ENCODE data around the gene CHML. TPM values are rescaled to one million over a fixed set of nuclear protein-coding genes. Genes with fewer than 3 reads are reported as not detected.

CHML gene
- total and polyA plus RNA-seq, 2 of the 8 experiments (the other 6 are each of a cell fraction or from before 2014, with no cell fraction given): 11.5 to 82.4 TPM

DNA sequence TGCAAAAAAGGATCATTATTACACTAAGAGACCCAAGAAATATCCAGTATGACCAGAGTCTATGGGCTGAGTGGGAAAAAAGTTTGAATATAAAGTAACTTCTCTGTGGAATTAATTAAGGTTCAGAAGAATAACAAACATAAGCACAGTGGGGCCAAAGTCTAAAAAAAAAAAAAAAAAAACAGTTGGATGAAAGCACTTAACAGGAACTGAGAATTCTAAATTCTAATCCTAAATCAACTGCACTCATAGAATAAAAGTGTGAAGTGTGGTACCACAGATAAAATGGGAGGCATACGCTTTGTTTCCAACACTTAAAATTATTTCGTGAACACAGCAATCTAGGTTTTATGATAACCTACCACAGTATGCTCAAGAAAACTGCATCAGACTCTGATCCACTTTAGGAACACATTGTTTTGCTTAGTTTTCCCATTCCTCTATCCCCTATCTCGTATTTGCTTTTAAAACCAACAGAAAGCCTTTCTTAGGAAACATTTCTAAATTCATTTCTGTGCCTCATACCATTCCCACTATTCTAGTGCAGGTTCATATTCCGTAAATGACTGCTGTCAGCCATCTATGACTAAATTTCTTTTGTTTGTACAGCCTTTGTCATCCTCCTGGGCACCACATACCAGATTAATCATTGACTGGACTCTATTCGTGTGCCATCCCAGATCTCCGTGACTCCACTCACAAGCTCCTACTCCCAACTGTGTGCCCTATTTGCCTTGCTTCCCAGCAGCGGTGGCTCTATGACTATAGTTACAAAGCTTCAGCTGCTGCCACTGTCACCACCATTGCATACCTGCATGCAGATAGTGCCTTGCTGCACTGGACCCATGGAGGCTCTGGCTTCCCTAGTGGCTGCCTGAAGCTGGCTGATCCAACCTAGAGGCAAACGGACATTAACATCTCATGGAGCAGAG lies 24.9 kb downstream of the CHML start:
- Histone ChIP-seq H3K27me3 (replicated peaks in 1 of 4; ENCODE audit: control insufficient read depth in 3 of 4, extremely low read depth in 1 of 4, insufficient read depth in 3 of 4, low read length in 3 of 4) (peaks cover 0 to 1% (median 0%) of the 10 kb centered on the region in 4 experiments; a peak in 1 of 7 replicates), H3K18ac (ENCODE audit: extremely low read depth, low read length) (no peak overlapping the region), H3K27ac (ENCODE audit: low read depth, low read length) (no peak overlapping the region), H2BK120ac (replicated peaks; ENCODE audit: low read depth, low read length) (no peak overlapping the region), H2AK5ac (ENCODE audit: low read depth, low read length) (no peak overlapping the region), H2BK5ac (ENCODE audit: low read depth, low read length) (no peak overlapping the region), H3K4me2 (ENCODE audit: insufficient read depth in 1 of 2, low read depth in 2 of 2, low read length in 2 of 2) (no peak overlapping the region), H3K4me3 (ENCODE audit: extremely low read depth in 1 of 4, insufficient read depth in 2 of 4, low read depth in 3 of 4, low read length in 4 of 4) (no peak overlapping the region), H4K91ac (replicated peaks; ENCODE audit: insufficient read length, low read length) (no peak overlapping the region), H2BK15ac (ENCODE audit: low read length) (no peak overlapping the region), H3K23ac (ENCODE audit: insufficient read length) (no peak overlapping the region), H2BK20ac (ENCODE audit: low read length) (no peak overlapping the region), H3K36me3 (ENCODE audit: control insufficient read depth in 2 of 4, insufficient read depth in 4 of 4, low read length in 3 of 4) (no peaks in the 10 kb centered on the region), H4K20me1 (replicated peaks in 1 of 2; ENCODE audit: control insufficient read depth in 1 of 2, insufficient read depth in 2 of 2, low read length in 2 of 2) (no peaks in the 10 kb centered on the region), H3K79me1 (ENCODE audit: low read depth, low read length) (no peaks in the 10 kb centered on the region), H3K56ac (replicated peaks; ENCODE audit: insufficient read length, low read depth, low read length) (no peak overlapping the region), H3K14ac (ENCODE audit: insufficient read length) (no peak overlapping the region), H3K79me2 (ENCODE audit: control insufficient read depth in 1 of 2, insufficient read depth in 2 of 2, low read length in 2 of 2) (no peaks in the 10 kb centered on the region), H2BK12ac (ENCODE audit: low read depth, low read length) (no peak overlapping the region), H4K8ac (ENCODE audit: extremely low read depth, insufficient read depth, low read length) (no peak overlapping the region), H3K9me3 (ENCODE audit: insufficient read depth in 2 of 2, low read depth in 1 of 2, low read length in 1 of 2) (no peaks in the 10 kb centered on the region), H2AFZ (ENCODE audit: low read length) (no peak overlapping the region), H4K5ac (ENCODE audit: insufficient read length, low read depth, low read length) (no peak overlapping the region), H3K9ac (replicated peaks in 1 of 4; ENCODE audit: extremely low read depth in 1 of 4, low read depth in 3 of 4, low read length in 3 of 4) (no peak overlapping the region), H3K4ac (replicated peaks; ENCODE audit: insufficient read length, low read depth, low read length) (no peak overlapping the region), H3K4me1 (replicated peaks in 1 of 4; ENCODE audit: control insufficient read depth in 3 of 4, insufficient read depth in 4 of 4, low read length in 3 of 4) (no peaks in the 10 kb centered on the region), H3K23me2 (ENCODE audit: low read depth, low read length) (no peaks in the 10 kb centered on the region)
- ChIA-PET POLR2A (ENCODE audit: partially characterized antibody) (no interaction called here), CTCF (ENCODE audit: partially characterized antibody) (interaction anchor here (0.6 to 1.3 kb wide), 3 partner anchors 9 to 214 kb away, joined by 3 to 5 read pairs (median 3); no protein-coding TSS in a partner anchor)
- FAIRE-seq (no peak), DNase-seq (ENCODE audit: low read depth in 1 of 2, low spot score in 2 of 2) (no peak)
- WGBS, 2 experiments (ENCODE audit: extremely low coverage in 1 of 2, insufficient coverage in 1 of 2, insufficient read length in 1 of 2, insufficient replicate concordance in 2 of 2, low coverage in 1 of 2, low lambda C conversion rate in 2 of 2, missing lambda C conversion rate in 1 of 2): 89% methylated on average over 8 of the region's 8 CpGs; no CpG with 5 or more reads in 1 of the 2 experiments
- TF ChIP-seq CHD1 (IDR thresholded peaks at IDR 0.05; ENCODE audit: low read depth, low read length) (no peak), POLR2AphosphoS5 (IDR thresholded peaks at IDR 0.05; ENCODE audit: low read depth, low read length) (no peak), CTBP2 (IDR thresholded peaks at IDR 0.05; ENCODE audit: borderline replicate concordance, insufficient read depth, insufficient read length, low read length) (no peak), CBX8 (IDR thresholded peaks at IDR 0.05; ENCODE audit: borderline replicate concordance, low read depth, low read length) (no peak), RFX5 (IDR thresholded peaks at IDR 0.05; ENCODE audit: borderline replicate concordance, low read depth, low read length) (no peak), EP300 (IDR thresholded peaks at IDR 0.05; ENCODE audit: borderline replicate concordance in 1 of 2, low read depth in 2 of 2, low read length in 2 of 2) (no peak), TAF7 (optimal IDR thresholded peaks at IDR 0.05; ENCODE audit: borderline replicate concordance, low read depth, low read length) (no peak), KDM4A (IDR thresholded peaks at IDR 0.05; ENCODE audit: low read depth, low read length, severe bottlenecking) (no peak), POLR2A (IDR thresholded peaks at IDR 0.05; ENCODE audit: control extremely low read depth in 1 of 2, low read depth in 2 of 2, low read length in 2 of 2) (no peak), FOSL1 (IDR thresholded peaks at IDR 0.05; ENCODE audit: insufficient read depth, low read depth, low read length) (no peak)
- TF ChIP-seq, protein P1, sequence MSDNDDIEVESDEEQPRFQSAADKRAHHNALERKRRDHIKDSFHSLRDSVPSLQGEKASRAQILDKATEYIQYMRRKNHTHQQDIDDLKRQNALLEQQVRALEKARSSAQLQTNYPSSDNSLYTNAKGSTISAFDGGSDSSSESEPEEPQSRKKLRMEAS (IDR thresholded peaks at IDR 0.05): no peak

Data from H1 (cell line).